CD14-positive monocyte (primary cell): Measurements from ENCODE around the gene LPIN1. TPM values are rescaled to one million over a fixed set of nuclear protein-coding genes. Genes with fewer than 3 reads are reported as not detected.

Experiments
- DNase-seq, 3 donors: peaks; one replicate each; pipeline ENCODE4 v3.0.0-alpha.2; 2011 to 2022
- H2AFZ ChIP-seq: 2 replicates; pipeline ENCODE4 v1.6.0; 2012; ENCODE audit warnings: mild to moderate bottlenecking, low read depth, low read length, inconsistent platforms; ENCODE audit not compliant: insufficient read depth, poor library complexity, severe bottlenecking
- H3K27ac ChIP-seq, 2 donors: 1 replicate in 1 of 2; 2 replicates in 1 of 2; pipeline ENCODE4 v1.5.1; 2012 to 2013; ENCODE audit warnings: low read length in 2 of 2, control low read depth in 1 of 2, inconsistent platforms in 1 of 2, low read depth in 1 of 2, mild to moderate bottlenecking in 1 of 2
- H3K27me3 ChIP-seq, 2 donors: one replicate each; pipeline versions ENCODE4 v1.6.0 to v1.6.1; 2011 to 2013; ENCODE audit warnings: low read length in 2 of 2; ENCODE audit not compliant: control insufficient read depth in 2 of 2, insufficient read depth in 2 of 2
- H3K36me3 ChIP-seq, 2 donors: replicated peaks in 1 of 2; 1 replicate in 1 of 2; 2 replicates in 1 of 2; pipeline versions ENCODE4 v1.5.1 to v1.6.1; 2012 to 2013; ENCODE audit warnings: low read length in 2 of 2, control low read depth in 1 of 2, inconsistent platforms in 1 of 2, mild to moderate bottlenecking in 1 of 2; ENCODE audit not compliant: insufficient read depth in 2 of 2, control insufficient read depth in 1 of 2
- H3K4me1 ChIP-seq, 2 donors: 1 replicate in 1 of 2; 2 replicates in 1 of 2; pipeline versions ENCODE4 v1.5.1 to v1.6.1; 2012 to 2013; ENCODE audit warnings: low read length in 2 of 2, control low read depth in 1 of 2, inconsistent platforms in 1 of 2, mild to moderate bottlenecking in 1 of 2, moderate library complexity in 1 of 2; ENCODE audit not compliant: insufficient read depth in 2 of 2, control insufficient read depth in 1 of 2
- H3K4me2 ChIP-seq: replicated peaks from 2 replicates; pipeline ENCODE3; 2012; ENCODE audit warnings: low read length, moderate library complexity, mild to moderate bottlenecking; ENCODE audit not compliant: poor library complexity, severe bottlenecking; ENCODE audit errors: extremely low read depth
- H3K4me3 ChIP-seq, 3 experiments: fragments of 200-600 bp in 1 of 3; sonication (generic) in 1 of 3; replicated peaks in 1 of 3; 1 replicate in 2 of 3; 2 replicates in 1 of 3; pipeline ENCODE4 v1.5.1; 2011 to 2013; ENCODE audit warnings: low read length in 3 of 3, mild to moderate bottlenecking in 3 of 3, control low read depth in 2 of 3, low read depth in 2 of 3, inconsistent platforms in 1 of 3, moderate library complexity in 1 of 3
- H3K79me2 ChIP-seq: 2 replicates; pipeline ENCODE4 v1.6.0; 2012; ENCODE audit warnings: mild to moderate bottlenecking, control low read depth, inconsistent platforms, low read length, moderate library complexity; ENCODE audit not compliant: insufficient read depth
- H3K9ac ChIP-seq: 2 replicates; pipeline ENCODE4 v1.6.0; 2017; ENCODE audit warnings: low read length, mild to moderate bottlenecking; ENCODE audit not compliant: insufficient read depth, poor library complexity, severe bottlenecking
- H3K9me3 ChIP-seq, 2 donors: replicated peaks in 1 of 2; 1 replicate in 1 of 2; 2 replicates in 1 of 2; pipeline versions ENCODE4 v1.5.1 to v1.6.1; 2012 to 2013; ENCODE audit warnings: low read length in 2 of 2, control low read depth in 1 of 2; ENCODE audit not compliant: control insufficient read depth in 1 of 2, insufficient read depth in 1 of 2
- H4K20me1 ChIP-seq: 2 replicates; pipeline ENCODE4 v1.6.0; 2012; ENCODE audit warnings: mild to moderate bottlenecking, low read length, control low read depth, moderate library complexity; ENCODE audit not compliant: insufficient read depth
- H3K27ac Mint-ChIP-seq, 7 donors: one replicate each; pipeline ENCODE4 v1.8.0; 2020; ENCODE audit warnings: mild to moderate bottlenecking in 7 of 7, mixed read lengths in 7 of 7, moderate library complexity in 6 of 7, inconsistent platforms in 2 of 7
- H3K27me3 Mint-ChIP-seq, 3 donors: one replicate each; pipeline ENCODE4 v1.8.0; 2021 to 2022; ENCODE audit warnings: low read depth in 3 of 3, mild to moderate bottlenecking in 3 of 3, mixed read lengths in 3 of 3, moderate library complexity in 3 of 3, inconsistent platforms in 1 of 3
- H3K36me3 Mint-ChIP-seq, 2 donors: one replicate each; pipeline ENCODE4 v1.8.0; 2020; ENCODE audit warnings: mixed read lengths in 2 of 2, inconsistent platforms in 1 of 2, mild to moderate bottlenecking in 1 of 2
- H3K4me1 Mint-ChIP-seq: one replicate; pipeline ENCODE4 v1.8.0; 2020; ENCODE audit warnings: mild to moderate bottlenecking, mixed read lengths
- H3K4me3 Mint-ChIP-seq, 2 donors: one replicate each; pipeline ENCODE4 v1.8.0; 2020; ENCODE audit warnings: mild to moderate bottlenecking in 2 of 2, mixed read lengths in 2 of 2, moderate library complexity in 1 of 2
- H3K9me3 Mint-ChIP-seq, 7 donors: one replicate each; pipeline ENCODE4 v1.8.0; 2020 to 2022; ENCODE audit warnings: mixed read lengths in 7 of 7, mild to moderate bottlenecking in 6 of 7, moderate library complexity in 6 of 7, inconsistent platforms in 2 of 7
- WGBS: methylation state at CpG from one replicate; pipeline ENCODE4 v1.1.5; 2013; ENCODE audit warnings: missing lambda C conversion rate; ENCODE audit not compliant: insufficient coverage; 5-methylcytosine and 5-hydroxymethylcytosine counted together
- intact Hi-C, 2 donors: fragments of 100-400 bp; cut with micrococcal nuclease; formaldehyde crosslinking; loops; one replicate each; pipeline versions ENCODE4 v1.15.0 to v1.15.1; 2023
- polyA plus RNA-seq, 3 donors: library from polyadenylated mRNA; depleted of rRNA in 1 of 3; unstranded in 2 of 3; stranded (reverse) in 1 of 3; fragments of 300-500 nt in 2 of 3; fragments of >200 nt in 1 of 3; fragmentation: Illumina TruSeq in 2 of 3; gene quantifications; 1 replicate in 2 of 3; 2 replicates in 1 of 3; pipeline ENCODE4 v1.2.3, GENCODE V29; 2012 to 2021
- TF ChIP-seq, protein P1 (sequence below): fragments of 200-600 bp; IDR thresholded peaks from one replicate; pipeline ENCODE4 v1.8.0; 2022; ENCODE audit warnings: antibody characterized with exemption, mild to moderate bottlenecking

LPIN1 gene
- polyA plus RNA-seq, 3 donors, result 1.8 to 17.6 (median 2.7) TPM

DNA sequence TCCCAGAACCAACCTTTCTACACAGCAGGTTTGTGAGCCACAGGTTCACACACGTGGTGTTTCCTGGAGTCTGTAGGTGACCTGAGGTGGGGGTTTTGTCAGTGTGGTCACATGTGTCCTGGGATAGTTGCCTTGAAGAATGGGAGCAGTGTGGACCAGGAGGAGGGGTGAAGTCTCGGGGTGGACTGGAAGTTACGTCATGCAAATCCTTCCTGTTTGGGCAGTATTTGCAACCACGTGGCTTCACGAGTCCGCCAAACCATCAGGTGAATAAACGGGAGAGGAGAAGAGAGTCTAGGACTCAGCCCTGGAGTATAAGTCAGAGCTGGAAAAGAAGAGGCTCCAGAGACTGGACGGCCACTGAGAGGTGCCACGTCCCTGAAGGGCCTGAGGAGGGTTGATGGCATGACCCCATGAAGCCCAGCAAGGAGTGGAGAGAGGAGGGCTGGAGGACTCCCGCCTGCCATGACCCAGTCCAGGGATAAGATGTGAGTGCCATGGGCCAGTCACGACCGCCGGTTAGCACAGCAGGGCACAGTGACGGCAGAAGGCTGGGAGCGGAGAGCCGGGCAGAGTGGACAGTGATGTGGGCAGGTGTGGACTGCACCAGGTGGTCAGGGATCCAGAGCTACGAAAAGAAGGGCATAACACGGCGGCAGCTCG lies 16.5 kb downstream of the LPIN1 start:
- peaks cover 4% of the 10 kb centered on the region for H3K79me2 ChIP-seq
- no peaks in the 10 kb centered on the region for H3K27me3 ChIP-seq
- no peak overlapping the region for H3K27ac ChIP-seq
- no peak overlapping the region for H3K9ac ChIP-seq
- no peaks in the 10 kb centered on the region for H3K9me3 ChIP-seq
- H3K4me2 ChIP-seq, result no peak overlapping the region
- WGBS, result 70% methylated on average over 18 of the region's 20 CpGs
- H3K36me3 Mint-ChIP-seq, result peaks cover 43% of the 10 kb centered on the region in 2 donors
- H3K36me3 ChIP-seq, result peaks cover 19 to 33% of the 10 kb centered on the region in 2 donors
- peaks cover 0 to 7% (median 3%) of the 10 kb centered on the region in 3 donors for H3K27me3 Mint-ChIP-seq
- TF ChIP-seq, protein P1, sequence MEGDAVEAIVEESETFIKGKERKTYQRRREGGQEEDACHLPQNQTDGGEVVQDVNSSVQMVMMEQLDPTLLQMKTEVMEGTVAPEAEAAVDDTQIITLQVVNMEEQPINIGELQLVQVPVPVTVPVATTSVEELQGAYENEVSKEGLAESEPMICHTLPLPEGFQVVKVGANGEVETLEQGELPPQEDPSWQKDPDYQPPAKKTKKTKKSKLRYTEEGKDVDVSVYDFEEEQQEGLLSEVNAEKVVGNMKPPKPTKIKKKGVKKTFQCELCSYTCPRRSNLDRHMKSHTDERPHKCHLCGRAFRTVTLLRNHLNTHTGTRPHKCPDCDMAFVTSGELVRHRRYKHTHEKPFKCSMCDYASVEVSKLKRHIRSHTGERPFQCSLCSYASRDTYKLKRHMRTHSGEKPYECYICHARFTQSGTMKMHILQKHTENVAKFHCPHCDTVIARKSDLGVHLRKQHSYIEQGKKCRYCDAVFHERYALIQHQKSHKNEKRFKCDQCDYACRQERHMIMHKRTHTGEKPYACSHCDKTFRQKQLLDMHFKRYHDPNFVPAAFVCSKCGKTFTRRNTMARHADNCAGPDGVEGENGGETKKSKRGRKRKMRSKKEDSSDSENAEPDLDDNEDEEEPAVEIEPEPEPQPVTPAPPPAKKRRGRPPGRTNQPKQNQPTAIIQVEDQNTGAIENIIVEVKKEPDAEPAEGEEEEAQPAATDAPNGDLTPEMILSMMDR, result no peak
- H4K20me1 ChIP-seq, result peaks cover 25% of the 10 kb centered on the region
- H3K4me3 ChIP-seq, result no peak overlapping the region
- peaks cover 3 to 13% of the 10 kb centered on the region in 2 donors for H3K4me1 ChIP-seq
- peak overlapping the region in 1 of 2 donors; percentile 58 for H3K4me3 Mint-ChIP-seq
- peak in 1 of 3 donors; percentile 18 for DNase-seq
- H3K4me1 Mint-ChIP-seq, result peaks cover 17% of the 10 kb centered on the region
- H3K9me3 Mint-ChIP-seq, result peaks cover 0 to 3% (median 2%) of the 10 kb centered on the region in 7 donors
- intact Hi-C loops, result no loop called here
- peak overlapping the region in 3 of 7 donors; percentile 1 to 63 (median 9) for H3K27ac Mint-ChIP-seq
- no peak overlapping the region for H2AFZ ChIP-seq

DNA sequence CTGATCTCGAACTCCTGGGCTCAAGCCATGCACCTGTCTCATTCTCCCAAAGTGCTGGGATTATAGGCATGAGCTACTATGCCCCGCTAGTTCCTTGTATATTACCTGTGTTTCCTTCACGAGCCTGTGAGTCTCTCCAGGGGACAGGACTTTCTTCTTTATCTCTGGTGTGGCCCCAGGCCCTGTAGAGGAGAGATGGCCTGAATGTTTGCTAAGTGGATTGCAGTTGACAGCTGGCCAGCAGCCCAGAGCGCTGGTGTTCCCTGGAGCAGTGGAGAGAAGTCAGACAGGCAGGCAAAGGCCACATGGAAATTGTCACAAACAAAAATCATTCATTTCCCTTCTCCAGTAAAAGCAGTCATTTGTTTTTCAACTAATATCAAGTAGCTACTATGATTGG lies 17.9 kb downstream of the LPIN1 start:
- peak overlapping the region in 1 of 7 donors; percentile 33 for H3K27ac Mint-ChIP-seq
- H3K9me3 Mint-ChIP-seq, result peaks cover 0 to 3% (median 0%) of the 10 kb centered on the region in 7 donors
- no peaks in the 10 kb centered on the region for H3K9me3 ChIP-seq
- H3K4me1 Mint-ChIP-seq, result peaks cover 8% of the 10 kb centered on the region
- TF ChIP-seq, protein P1, result no peak
- H3K27ac ChIP-seq, result no peak overlapping the region
- H3K4me3 Mint-ChIP-seq, result no peak overlapping the region
- 96% methylated on average over 3 of the region's 4 CpGs for WGBS
- no peak for DNase-seq
- peaks cover 19 to 39% of the 10 kb centered on the region in 2 donors for H3K36me3 ChIP-seq
- H3K4me2 ChIP-seq, result no peak overlapping the region
- H3K9ac ChIP-seq, result no peak overlapping the region
- H3K4me3 ChIP-seq, result no peak overlapping the region
- intact Hi-C loops, result no loop called here
- H3K36me3 Mint-ChIP-seq, result peaks cover 49 to 52% of the 10 kb centered on the region in 2 donors
- H2AFZ ChIP-seq, result no peak overlapping the region
- no peaks in the 10 kb centered on the region for H3K27me3 ChIP-seq
- H4K20me1 ChIP-seq, result peaks cover 25% of the 10 kb centered on the region
- peaks cover 0 to 5% (median 3%) of the 10 kb centered on the region in 3 donors for H3K27me3 Mint-ChIP-seq
- peaks cover 3 to 5% of the 10 kb centered on the region in 2 donors for H3K4me1 ChIP-seq
- H3K79me2 ChIP-seq, result no peaks in the 10 kb centered on the region
